Fibroblast of skin of left biceps (primary cell): ENCODE measurements around the gene MTCL1.

Source experiments
- DNase-seq, 2 experiments: peaks; one replicate each; pipeline ENCODE4 v3.0.0-alpha.2; 2013; ENCODE audit warnings: low read depth in 2 of 2

MTCL1 gene

DNA sequence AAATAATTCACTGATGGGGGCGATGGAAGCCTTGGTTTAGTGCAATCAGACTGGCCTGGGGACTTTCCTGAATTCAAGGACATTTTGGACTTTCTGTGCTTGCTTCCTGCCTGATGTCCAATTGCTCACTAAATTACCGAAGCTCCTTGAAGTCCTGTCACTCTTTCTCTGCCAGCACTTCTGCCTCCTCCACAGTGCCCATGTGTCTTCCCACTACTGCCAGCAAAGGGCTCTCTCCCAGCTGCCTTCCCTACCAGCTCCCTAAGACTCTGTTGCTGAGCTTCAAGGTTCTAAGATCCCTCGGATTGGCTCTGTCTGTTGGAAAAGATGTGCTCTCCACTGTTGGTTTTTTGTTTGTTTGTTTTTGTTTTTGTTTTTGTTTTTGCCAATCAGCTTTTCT is 158.1 kb downstream of the MTCL1 start:
- no peak for DNase-seq

DNA sequence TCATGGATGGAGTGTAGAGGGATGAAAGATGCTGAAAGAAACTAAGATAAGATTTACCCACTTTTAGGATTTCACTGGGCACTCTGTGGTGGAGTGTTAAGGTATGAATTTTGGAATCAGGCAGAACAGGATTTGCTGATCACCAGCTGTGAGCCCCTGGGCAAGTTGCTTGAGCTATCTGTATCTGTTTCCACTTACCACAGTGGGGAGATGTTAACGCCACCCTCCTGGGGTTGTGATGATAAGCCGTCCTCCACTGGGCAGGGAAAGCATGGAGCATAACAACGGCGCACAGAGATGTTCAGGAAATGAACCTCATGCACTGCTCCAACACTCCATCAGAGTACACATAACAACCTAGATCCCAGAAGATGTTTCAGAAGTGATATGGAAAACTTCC is 160.6 kb downstream of the MTCL1 start:
- DNase-seq = no peak

DNA sequence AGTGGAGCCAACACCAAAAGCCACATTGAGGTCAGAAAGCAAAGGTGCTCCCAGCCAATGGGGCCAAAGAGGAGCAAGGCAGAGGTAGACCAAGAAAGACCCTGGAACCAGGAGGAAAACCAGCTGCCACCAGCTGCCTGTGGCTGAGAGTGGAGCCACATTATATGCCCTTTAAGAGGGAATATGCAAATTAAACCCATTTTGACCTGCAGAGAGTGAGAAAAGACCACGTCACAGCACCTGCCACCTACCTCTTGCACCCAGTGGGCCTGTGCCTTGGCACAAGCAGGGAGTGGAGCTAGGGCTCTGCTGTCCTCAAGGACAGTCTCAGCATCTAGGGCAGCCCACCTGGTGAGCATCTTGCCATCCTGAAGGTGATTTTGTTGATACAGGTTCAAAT is 161.3 kb downstream of the MTCL1 start:
- DNase-seq = no peak

- no peak for DNase-seq
These were observed 162.9 kb downstream of the MTCL1 start for GRCh38 chr18:8868276-8868675.

DNA sequence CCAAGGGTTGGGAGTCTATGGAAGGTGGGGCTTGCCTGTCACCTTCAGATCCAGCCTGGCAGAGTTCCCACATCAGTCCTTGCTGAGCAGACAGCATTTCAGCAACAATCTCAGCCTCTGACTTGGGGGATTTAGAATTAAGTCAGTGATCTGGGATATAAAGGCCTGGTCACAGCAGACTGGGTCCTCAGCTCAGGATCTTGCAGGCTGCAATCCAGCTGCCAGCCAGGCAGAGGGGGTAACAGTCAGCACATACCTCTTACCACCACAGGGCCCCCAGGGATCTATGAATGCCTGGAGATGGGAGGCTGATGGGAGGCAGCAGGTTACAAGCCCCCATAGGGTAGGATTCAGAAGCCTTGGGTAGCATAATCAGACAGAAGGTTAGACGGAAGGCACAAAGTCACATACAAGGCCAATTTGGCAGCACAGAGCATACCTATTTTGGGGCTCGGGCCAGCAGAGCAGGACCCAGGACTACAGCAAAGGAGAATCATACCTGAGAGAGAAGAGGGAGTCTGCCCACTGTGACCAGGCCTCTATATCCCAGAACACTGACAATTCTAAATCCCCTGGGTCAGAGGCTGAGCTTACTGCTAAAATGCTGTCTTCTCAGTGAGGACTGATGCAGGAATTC is 163.5 kb downstream of the MTCL1 start:
- DNase-seq = no peak

DNA sequence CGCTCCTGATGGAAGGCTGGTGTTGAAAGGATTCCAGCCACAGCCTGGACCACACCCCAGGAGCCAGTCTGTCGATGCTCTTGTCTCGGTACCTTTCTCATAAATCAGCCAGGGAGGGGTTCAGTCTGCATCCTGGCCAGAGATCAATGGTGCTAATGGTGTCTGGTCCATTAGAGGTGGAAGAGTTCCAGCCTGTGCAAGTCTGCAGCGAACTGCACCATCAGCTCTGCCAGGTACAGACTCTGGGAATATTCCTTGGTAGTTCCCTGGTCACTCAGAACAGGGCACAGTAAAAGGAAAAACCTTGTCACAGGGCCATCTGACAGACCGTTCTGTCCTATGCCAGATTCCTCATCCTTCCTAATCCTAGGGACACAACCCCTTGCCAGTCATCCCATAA is 164.3 kb downstream of the MTCL1 start:
- no peak for DNase-seq

DNA sequence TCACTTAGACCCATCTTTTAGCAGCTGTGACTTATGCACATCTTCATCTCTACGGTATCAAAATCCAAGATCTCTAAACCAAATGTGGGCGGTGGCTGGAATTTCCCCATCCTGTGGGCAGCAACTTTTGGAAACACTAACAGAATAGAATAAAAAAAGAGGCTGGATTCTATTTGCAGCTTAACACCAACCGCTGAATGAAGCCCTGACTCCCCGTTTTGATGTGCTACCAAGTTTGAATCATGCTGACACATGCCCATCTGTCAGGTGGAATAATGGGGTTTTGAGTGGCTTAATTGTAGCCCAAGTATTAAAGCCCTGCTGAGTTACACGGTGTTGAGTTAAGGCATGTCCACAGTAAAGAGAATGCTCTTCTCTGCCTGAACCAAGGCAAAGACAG is 165.2 kb downstream of the MTCL1 start:
- no peak for DNase-seq

DNA sequence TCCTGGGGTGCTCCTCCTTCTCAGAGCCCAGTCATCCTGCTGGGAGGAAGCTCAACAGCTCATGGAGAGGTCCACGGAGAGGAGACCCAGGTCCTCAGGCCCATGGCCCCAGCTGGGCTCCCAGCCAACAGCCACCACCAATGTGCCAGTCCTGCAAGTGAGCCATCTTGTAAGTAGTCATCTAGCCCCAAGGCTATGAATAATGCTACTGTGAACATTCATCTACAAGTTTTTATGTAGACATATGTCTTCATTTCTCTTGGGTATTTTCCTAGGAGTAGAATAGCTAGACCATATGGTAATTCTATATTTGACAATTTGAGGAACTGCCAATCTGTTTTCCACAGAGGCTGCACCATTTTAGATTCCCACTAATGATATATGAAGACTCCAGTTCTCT is 166.1 kb downstream of the MTCL1 start:
- no peak for DNase-seq

DNA sequence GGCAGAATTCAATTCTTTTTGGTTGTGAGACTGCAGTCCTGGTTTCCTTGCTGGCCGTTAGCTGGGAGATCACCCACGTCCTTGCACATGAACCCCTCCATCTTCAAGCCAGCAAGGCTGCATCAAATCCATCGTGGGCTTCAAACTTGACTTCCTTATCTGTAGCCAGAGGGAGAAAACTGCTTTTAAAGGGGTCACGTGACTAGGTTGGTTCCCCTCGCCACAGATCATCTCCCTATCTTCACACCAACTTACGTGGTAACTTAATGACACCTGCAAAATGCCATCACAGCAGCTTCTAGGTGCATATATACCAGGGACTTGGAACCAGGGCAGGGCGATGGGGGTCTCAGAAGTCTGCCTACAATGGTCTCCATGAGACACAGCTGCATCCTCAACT is 169.5 kb downstream of the MTCL1 start:
- DNase-seq = no peak

DNA sequence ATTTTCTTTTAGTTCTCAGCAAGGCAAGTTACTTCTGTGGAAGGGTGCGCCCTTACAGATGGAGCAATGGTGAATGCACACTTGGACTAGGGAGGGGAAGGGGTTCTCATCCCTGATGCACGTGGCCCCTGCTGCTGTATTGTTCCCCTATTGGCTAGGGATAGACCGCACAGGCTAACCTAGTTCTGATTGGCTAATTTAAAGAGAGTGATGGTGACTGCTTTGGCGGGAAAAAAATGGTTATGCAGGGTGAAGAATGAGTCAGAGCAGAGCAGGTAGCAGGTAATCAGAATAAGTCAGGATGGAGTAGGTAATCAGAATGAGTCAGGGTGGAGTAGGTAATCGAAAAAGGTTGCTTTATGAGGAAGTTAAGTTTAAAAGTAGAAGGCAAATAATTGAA is 171.5 kb downstream of the MTCL1 start:
- DNase-seq = no peak

GRCh38 chr18:8881103-8881502 is 175.7 kb downstream of the MTCL1 start:
- DNase-seq = no peak
